Esophagus muscularis mucosa (tissue), 4 donors: ENCODE results near the gene SNAP29.

Experiments used
- EP300 ChIP-seq: sonication (generic); formaldehyde crosslinking; IDR thresholded peaks from one replicate; pipeline ENCODE4 v1.6.1; 2017; ENCODE audit warnings: antibody characterized with exemption
- POLR2A ChIP-seq: fragments of 450-650 bp; IDR thresholded peaks from one replicate; pipeline ENCODE4 v1.6.1; 2017; ENCODE audit warnings: antibody characterized with exemption, moderate library complexity, mild to moderate bottlenecking, low read depth
- TF ChIP-seq, protein P1 (sequence below), 3 experiments: fragments of 200-600 bp in 2 of 3; fragments of 450-650 bp in 1 of 3; sonication (generic) in 2 of 3; IDR thresholded peaks; one replicate each; pipeline ENCODE4 v1.5.1; 2017 to 2019; ENCODE audit warnings: antibody characterized with exemption in 3 of 3, mild to moderate bottlenecking in 2 of 3, moderate library complexity in 1 of 3

DNA sequence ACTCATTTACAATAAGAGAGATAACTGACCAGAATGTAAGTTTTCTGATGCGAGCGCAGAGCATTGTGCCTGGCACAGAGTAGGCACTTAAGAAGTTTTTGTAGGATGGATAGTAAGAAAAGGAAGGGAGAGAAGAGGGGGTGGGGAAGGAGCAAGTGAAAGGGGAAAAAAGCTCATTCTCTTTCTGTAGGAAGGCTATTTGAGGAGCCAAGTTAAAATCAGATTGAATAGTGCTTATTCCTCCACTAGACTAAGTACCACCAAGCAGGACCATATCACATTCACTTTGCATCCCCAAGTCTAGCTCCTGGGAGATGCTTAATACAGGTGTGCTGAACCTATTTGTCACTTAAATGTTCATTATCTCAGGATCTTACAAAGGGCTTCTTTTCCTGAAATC, 44.3 kb downstream of the SNAP29 start:
- no peak for TF ChIP-seq POLR2A
- TF ChIP-seq, protein P1, sequence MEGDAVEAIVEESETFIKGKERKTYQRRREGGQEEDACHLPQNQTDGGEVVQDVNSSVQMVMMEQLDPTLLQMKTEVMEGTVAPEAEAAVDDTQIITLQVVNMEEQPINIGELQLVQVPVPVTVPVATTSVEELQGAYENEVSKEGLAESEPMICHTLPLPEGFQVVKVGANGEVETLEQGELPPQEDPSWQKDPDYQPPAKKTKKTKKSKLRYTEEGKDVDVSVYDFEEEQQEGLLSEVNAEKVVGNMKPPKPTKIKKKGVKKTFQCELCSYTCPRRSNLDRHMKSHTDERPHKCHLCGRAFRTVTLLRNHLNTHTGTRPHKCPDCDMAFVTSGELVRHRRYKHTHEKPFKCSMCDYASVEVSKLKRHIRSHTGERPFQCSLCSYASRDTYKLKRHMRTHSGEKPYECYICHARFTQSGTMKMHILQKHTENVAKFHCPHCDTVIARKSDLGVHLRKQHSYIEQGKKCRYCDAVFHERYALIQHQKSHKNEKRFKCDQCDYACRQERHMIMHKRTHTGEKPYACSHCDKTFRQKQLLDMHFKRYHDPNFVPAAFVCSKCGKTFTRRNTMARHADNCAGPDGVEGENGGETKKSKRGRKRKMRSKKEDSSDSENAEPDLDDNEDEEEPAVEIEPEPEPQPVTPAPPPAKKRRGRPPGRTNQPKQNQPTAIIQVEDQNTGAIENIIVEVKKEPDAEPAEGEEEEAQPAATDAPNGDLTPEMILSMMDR (IDR thresholded peaks at IDR 0.05): no peak
- no peak for TF ChIP-seq EP300
